NCI-H1930 (cell line): ENCODE data around the gene TGFA.
"Not testable (repeated sequence)": the region's sequence is repeated elsewhere in the genome, so short reads cannot be mapped to it uniquely, and the experiment has no call there.

Source experiments
- DNase-seq, 2 experiments: peaks; one replicate each; lab custom pipeline; 2025; lab: John Stamatoyannopoulos, UW

Gene TGFA

GRCh38 chr2:70498054-70498453 is 55.6 kb downstream of the TGFA start:
- DNase-seq, result no peak

- DNase-seq, result no peak
Measured at GRCh38 chr2:70496819-70497218, 56.8 kb downstream of the TGFA start.

- DNase-seq, result no peak
Measured at GRCh38 chr2:70494293-70494886, 59.2 kb downstream of the TGFA start.

GRCh38 chr2:70490381-70490780 is 63.2 kb downstream of the TGFA start:
- no peak for DNase-seq

- DNase-seq, result no peak
Measured at GRCh38 chr2:70489165-70489564, 64.5 kb downstream of the TGFA start.

- no peak for DNase-seq
Measured at GRCh38 chr2:70484086-70484485, 69.5 kb downstream of the TGFA start.

- no peak for DNase-seq
Measured at GRCh38 chr2:70482401-70482800, 71.2 kb downstream of the TGFA start.

- no peak for DNase-seq
Measured at GRCh38 chr2:70480468-70480867, 73.2 kb downstream of the TGFA start.

- no peak for DNase-seq
Measured at GRCh38 chr2:70479816-70480215, 73.8 kb downstream of the TGFA start.

GRCh38 chr2:70477441-70477844 is 76.2 kb downstream of the TGFA start:
- no peak for DNase-seq

- DNase-seq, result no peak
Measured at GRCh38 chr2:70475266-70475665, 78.4 kb downstream of the TGFA start.

GRCh38 chr2:70474256-70474848 is 79.3 kb downstream of the TGFA start:
- no peak for DNase-seq

GRCh38 chr2:70473101-70473722 is 80.4 kb downstream of the TGFA start:
- no peak for DNase-seq

GRCh38 chr2:70472221-70472890 is 81.3 kb downstream of the TGFA start:
- DNase-seq, result no peak

GRCh38 chr2:70471129-70471528 is 82.5 kb downstream of the TGFA start:
- no peak for DNase-seq

- no peak for DNase-seq
Measured at GRCh38 chr2:70469961-70470360, 83.7 kb downstream of the TGFA start.

GRCh38 chr2:70469435-70469834 is 84.2 kb downstream of the TGFA start:
- DNase-seq, result no peak

GRCh38 chr2:70468878-70469277 is 84.7 kb downstream of the TGFA start:
- DNase-seq, result no peak

- no peak for DNase-seq
Measured at GRCh38 chr2:70467831-70468779, 85.5 kb downstream of the TGFA start.

GRCh38 chr2:70467237-70467636 is 86.4 kb downstream of the TGFA start:
- no peak for DNase-seq

- not testable (repeated sequence) for DNase-seq
Measured at GRCh38 chr2:70466647-70467046, 87.0 kb downstream of the TGFA start.

- no peak for DNase-seq
Measured at GRCh38 chr2:70463997-70464396, 89.6 kb downstream of the TGFA start.
